Mucosa of descending colon (tissue), 3 donors: ENCODE measurements around the gene PITPNC1. TPM values are rescaled to one million over a fixed set of nuclear protein-coding genes. Genes with fewer than 3 reads are reported as not detected.

Experiments
- ATAC-seq: fragments of 200-7000 bp; cut with Tn5 transposase; one replicate; pipeline ENCODE4 v1.9.1; 2020; ENCODE audit warnings: mild to moderate bottlenecking, moderate library complexity
- DNase-seq, 3 donors: peaks; one replicate each; pipeline ENCODE4 v3.0.0-alpha.2; 2020
- H3K36me3 ChIP-seq: fragments of 200-600 bp; one replicate; pipeline ENCODE4 v1.8.0; 2021; ENCODE audit warnings: low read depth, mild to moderate bottlenecking
- H3K4me1 ChIP-seq: fragments of 200-600 bp; one replicate; pipeline ENCODE4 v1.8.0; 2021; ENCODE audit warnings: low read depth, mild to moderate bottlenecking
- H3K4me3 ChIP-seq: fragments of 200-600 bp; one replicate; pipeline ENCODE4 v1.8.0; 2021; ENCODE audit warnings: mild to moderate bottlenecking
- H3K9me3 ChIP-seq: fragments of 200-600 bp; one replicate; pipeline ENCODE4 v1.8.0; 2021; ENCODE audit warnings: mild to moderate bottlenecking
- CTCF ChIP-seq: fragments of 200-600 bp; IDR thresholded peaks from one replicate; pipeline ENCODE4 v1.8.0; 2022; ENCODE audit warnings: antibody characterized with exemption, mild to moderate bottlenecking
- intact Hi-C, 2 donors: fragments of 100-400 bp; cut with DNase I in 1 of 2; cut with micrococcal nuclease in 1 of 2; formaldehyde crosslinking; loops; one replicate each; pipeline versions ENCODE4 v1.11.0 to v1.11.1; 2022; cut with DNase I, micrococcal nuclease
- total RNA-seq, 3 donors: library from RNA; stranded (reverse); fragmentation: NEBNext Ultra II Directional in 2 of 3; extraction: Animal tissue kit (Norgen Biotek cat#: 25700) in 2 of 3; gene quantifications; one replicate each; pipeline versions ENCODE4 v1.2.1 to v1.2.4, GENCODE V29; 2021 to 2023
- donor health status: DM: no; HTN: no; CAD: no; lungs with moderate emphysema.
- donor health status: DM: no; HTN: no; CAD: no.
- donor health status: DM: no; HTN: yes; CAD: no.

PITPNC1 gene
- total RNA-seq, 3 donors from 2014 or later, result 10.7 to 11.4 (median 10.9) TPM

GRCh38 chr17:67534941-67535340 is 157.9 kb downstream of the PITPNC1 start:
- no peak for ATAC-seq
- Histone ChIP-seq H3K36me3 (no peaks in the 10 kb centered on the region), H3K4me3 (no peak overlapping the region), H3K4me1 (peaks cover 10% of the 10 kb centered on the region), H3K9me3 (no peaks in the 10 kb centered on the region)
- intact Hi-C loops, result no loop called here
- no peak for DNase-seq
- no peak for TF ChIP-seq CTCF

GRCh38 chr17:67542219-67543114 is 165.4 kb downstream of the PITPNC1 start:
- Histone ChIP-seq H3K4me1 (peaks cover 12% of the 10 kb centered on the region), H3K36me3 (no peaks in the 10 kb centered on the region), H3K4me3 (no peak overlapping the region), H3K9me3 (no peaks in the 10 kb centered on the region)
- intact Hi-C loops, result no loop called here
- TF ChIP-seq CTCF, result no peak
- ATAC-seq, result no peak
- no peak for DNase-seq

- DNase-seq (no peak), ATAC-seq (no peak)
- Histone ChIP-seq H3K36me3 (no peaks in the 10 kb centered on the region), H3K4me3 (no peak overlapping the region), H3K4me1 (peaks cover 12% of the 10 kb centered on the region), H3K9me3 (no peaks in the 10 kb centered on the region)
- intact Hi-C loops, result no loop called here
- TF ChIP-seq CTCF, result no peak
These were observed 167.4 kb downstream of the PITPNC1 start for GRCh38 chr17:67544364-67544955.

GRCh38 chr17:67546578-67547527 is 169.8 kb downstream of the PITPNC1 start:
- ATAC-seq (peak; percentile 98), DNase-seq (peak; percentile 75 to 85 (median 77))
- no peaks in the 10 kb centered on the region for H3K9me3 ChIP-seq
- TF ChIP-seq CTCF, result no peak
- no peak overlapping the region for H3K4me3 ChIP-seq
- intact Hi-C loops, result no loop called here
- H3K36me3 ChIP-seq, result no peaks in the 10 kb centered on the region
- H3K4me1 ChIP-seq, result peaks cover 12% of the 10 kb centered on the region

GRCh38 chr17:67548693-67549092 is 171.6 kb downstream of the PITPNC1 start:
- H3K9me3 ChIP-seq, result no peaks in the 10 kb centered on the region
- H3K4me1 ChIP-seq, result peaks cover 12% of the 10 kb centered on the region
- no peaks in the 10 kb centered on the region for H3K36me3 ChIP-seq
- DNase-seq (no peak), ATAC-seq (no peak)
- intact Hi-C loops, result no loop called here
- no peak overlapping the region for H3K4me3 ChIP-seq
- no peak for TF ChIP-seq CTCF
